ENCODE measurements around the gene DLGAP1.

DNA sequence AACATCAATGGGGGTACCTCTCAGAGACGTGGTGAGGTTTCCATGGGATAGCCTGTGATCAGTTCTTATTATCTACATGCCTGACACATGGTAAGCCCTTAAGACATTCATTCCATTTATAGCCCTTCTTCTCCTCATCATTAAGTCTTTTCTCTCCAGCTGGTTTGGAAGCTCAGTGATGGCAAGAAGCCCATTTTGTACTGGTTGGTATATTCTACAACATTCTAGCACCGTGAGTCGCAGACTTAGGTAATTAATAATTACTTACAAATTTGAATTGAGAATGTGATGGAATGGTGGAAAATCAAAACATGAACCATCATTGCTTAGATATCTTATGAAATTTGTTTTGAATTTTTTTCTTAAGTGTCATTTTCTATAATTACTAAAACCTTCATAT, 472.6 kb downstream of the DLGAP1 start:
- TF ChIP-seq, protein P1, sequence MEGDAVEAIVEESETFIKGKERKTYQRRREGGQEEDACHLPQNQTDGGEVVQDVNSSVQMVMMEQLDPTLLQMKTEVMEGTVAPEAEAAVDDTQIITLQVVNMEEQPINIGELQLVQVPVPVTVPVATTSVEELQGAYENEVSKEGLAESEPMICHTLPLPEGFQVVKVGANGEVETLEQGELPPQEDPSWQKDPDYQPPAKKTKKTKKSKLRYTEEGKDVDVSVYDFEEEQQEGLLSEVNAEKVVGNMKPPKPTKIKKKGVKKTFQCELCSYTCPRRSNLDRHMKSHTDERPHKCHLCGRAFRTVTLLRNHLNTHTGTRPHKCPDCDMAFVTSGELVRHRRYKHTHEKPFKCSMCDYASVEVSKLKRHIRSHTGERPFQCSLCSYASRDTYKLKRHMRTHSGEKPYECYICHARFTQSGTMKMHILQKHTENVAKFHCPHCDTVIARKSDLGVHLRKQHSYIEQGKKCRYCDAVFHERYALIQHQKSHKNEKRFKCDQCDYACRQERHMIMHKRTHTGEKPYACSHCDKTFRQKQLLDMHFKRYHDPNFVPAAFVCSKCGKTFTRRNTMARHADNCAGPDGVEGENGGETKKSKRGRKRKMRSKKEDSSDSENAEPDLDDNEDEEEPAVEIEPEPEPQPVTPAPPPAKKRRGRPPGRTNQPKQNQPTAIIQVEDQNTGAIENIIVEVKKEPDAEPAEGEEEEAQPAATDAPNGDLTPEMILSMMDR (IDR thresholded peaks at IDR 0.05) = no peak
- no peak for TF ChIP-seq POLR2A (IDR thresholded peaks at IDR 0.05)

Data from right lobe of liver (tissue), 4 donors.